Naive thymus-derived CD4-positive, alpha-beta T cell (primary cell): ENCODE results near the gene DISP3. TPM values are rescaled to one million over a fixed set of nuclear protein-coding genes. Genes with fewer than 3 reads are reported as not detected.

ENCODE experiments used
- ATAC-seq: fragments of 150-1000 bp; cut with Tn5 transposase; 2 replicates; pipeline ENCODE4 v1.10.0; 2021; ENCODE audit warnings: mild to moderate bottlenecking, moderate library complexity
- CTCF ChIA-PET: fragments of 350-600 bp; sonication (Branson Sonifier 250); formaldehyde crosslinking; loops from one replicate; lab custom pipeline; 2021; ENCODE audit warnings: antibody characterized with exemption; lab: Charles Lee
- POLR2A ChIA-PET: fragments of 350-600 bp; sonication (Branson Sonifier 250); formaldehyde crosslinking; loops from one replicate; lab custom pipeline; 2021; ENCODE audit warnings: antibody characterized with exemption, inconsistent platforms; lab: Charles Lee
- DNase-seq, 9 donors: peaks; one replicate each; pipeline versions ENCODE4 v3.0.0 to v3.0.0-alpha.2; 2020 to 2022; ENCODE audit warnings: mixed read lengths in 1 of 9
- H3K27ac ChIP-seq: one replicate; pipeline ENCODE4 v1.7.0; 2013; ENCODE audit warnings: mild to moderate bottlenecking, low read depth, low read length, moderate library complexity
- H3K27me3 ChIP-seq, 2 donors: one replicate each; pipeline ENCODE4 v1.7.0; 2013; ENCODE audit warnings: low read length in 2 of 2, mild to moderate bottlenecking in 2 of 2, moderate library complexity in 2 of 2; ENCODE audit not compliant: control insufficient read depth in 2 of 2, insufficient read depth in 2 of 2
- H3K36me3 ChIP-seq, 3 experiments: 1 replicate in 2 of 3; 2 replicates in 1 of 3; pipeline ENCODE4 v1.7.0; 2013; ENCODE audit warnings: low read length in 3 of 3, mild to moderate bottlenecking in 3 of 3, moderate library complexity in 1 of 3; ENCODE audit not compliant: insufficient read depth in 3 of 3, control insufficient read depth in 2 of 3
- H3K4me1 ChIP-seq, 2 donors: one replicate each; pipeline ENCODE4 v1.7.0; 2013; ENCODE audit warnings: low read length in 2 of 2, mild to moderate bottlenecking in 2 of 2, moderate library complexity in 1 of 2; ENCODE audit not compliant: control insufficient read depth in 2 of 2, insufficient read depth in 2 of 2
- H3K4me3 ChIP-seq: 2 replicates; pipeline ENCODE4 v1.7.0; 2013; ENCODE audit warnings: mild to moderate bottlenecking, low read length
- H3K9me3 ChIP-seq, 3 experiments: 1 replicate in 2 of 3; 2 replicates in 1 of 3; pipeline ENCODE4 v1.7.0; 2013; ENCODE audit warnings: low read length in 3 of 3; ENCODE audit not compliant: control insufficient read depth in 2 of 3
- H3K27ac Mint-ChIP-seq, 9 donors: one replicate each; pipeline ENCODE4 v1.8.0; 2020 to 2022; ENCODE audit warnings: mixed read lengths in 9 of 9, mild to moderate bottlenecking in 8 of 9, moderate library complexity in 5 of 9, inconsistent platforms in 2 of 9
- H3K27me3 Mint-ChIP-seq, 5 donors: one replicate each; pipeline ENCODE4 v1.8.0; 2021 to 2022; ENCODE audit warnings: mixed read lengths in 5 of 5, mild to moderate bottlenecking in 1 of 5
- H3K36me3 Mint-ChIP-seq, 5 donors: one replicate each; pipeline ENCODE4 v1.8.0; 2020 to 2022; ENCODE audit warnings: mixed read lengths in 5 of 5, mild to moderate bottlenecking in 3 of 5, inconsistent platforms in 1 of 5
- H3K4me1 Mint-ChIP-seq, 7 donors: one replicate each; pipeline ENCODE4 v1.8.0; 2020 to 2022; ENCODE audit warnings: mixed read lengths in 7 of 7, mild to moderate bottlenecking in 3 of 7, inconsistent platforms in 1 of 7
- H3K4me3 Mint-ChIP-seq, 10 donors: one replicate each; pipeline ENCODE4 v1.8.0; 2020 to 2022; ENCODE audit warnings: mild to moderate bottlenecking in 10 of 10, mixed read lengths in 10 of 10, moderate library complexity in 6 of 10, inconsistent platforms in 2 of 10
- H3K9me3 Mint-ChIP-seq, 11 donors: one replicate each; pipeline ENCODE4 v1.8.0; 2020 to 2022; ENCODE audit warnings: mixed read lengths in 11 of 11, mild to moderate bottlenecking in 4 of 11, inconsistent platforms in 1 of 11, moderate library complexity in 1 of 11
- intact Hi-C, 2 donors: fragments of 100-400 bp; cut with micrococcal nuclease; formaldehyde crosslinking; loops; one replicate each; pipeline ENCODE4 v1.15.1; 2023
- polyA plus RNA-seq, 2 donors: library from polyadenylated mRNA; unstranded; fragments of 300-500 nt; fragmentation: Illumina TruSeq; gene quantifications; one replicate each; pipeline ENCODE4 v1.2.3, GENCODE V29; 2021
- total RNA-seq, 6 experiments: library from RNA in 5 of 6; stranded (reverse) in 5 of 6; gene quantifications; 1 replicate in 5 of 6; 2 replicates in 1 of 6; pipeline ENCODE4 v1.2.3 and lab custom pipeline; 2021 to 2026

Gene DISP3
- total and polyA plus RNA-seq, 7 experiments from 2014 or later: 0.14 to 0.95 (median 0.46) TPM

GRCh38 chr1:11447903-11448302 lies 31.1 kb upstream of the DISP3 start:
- no peak for ATAC-seq
- H3K4me3 Mint-ChIP-seq: no peak overlapping the region
- H3K36me3 ChIP-seq: no peaks in the 10 kb centered on the region
- CTCF ChIA-PET: no interaction called here
- H3K9me3 ChIP-seq: no peaks in the 10 kb centered on the region
- DNase-seq: no peak
- no peak overlapping the region for H3K4me3 ChIP-seq
- H3K27me3 Mint-ChIP-seq: peaks cover 0 to 7% (median 5%) of the 10 kb centered on the region in 5 donors
- POLR2A ChIA-PET: no interaction called here
- peaks cover 0 to 11% (median 0%) of the 10 kb centered on the region in 7 donors for H3K4me1 Mint-ChIP-seq
- no peaks in the 10 kb centered on the region for H3K4me1 ChIP-seq
- H3K27ac Mint-ChIP-seq: no peak overlapping the region
- no peaks in the 10 kb centered on the region for H3K9me3 Mint-ChIP-seq
- H3K27me3 ChIP-seq: no peaks in the 10 kb centered on the region
- H3K36me3 Mint-ChIP-seq: no peaks in the 10 kb centered on the region
- no peak overlapping the region for H3K27ac ChIP-seq
- intact Hi-C loops: no loop called here

DNA sequence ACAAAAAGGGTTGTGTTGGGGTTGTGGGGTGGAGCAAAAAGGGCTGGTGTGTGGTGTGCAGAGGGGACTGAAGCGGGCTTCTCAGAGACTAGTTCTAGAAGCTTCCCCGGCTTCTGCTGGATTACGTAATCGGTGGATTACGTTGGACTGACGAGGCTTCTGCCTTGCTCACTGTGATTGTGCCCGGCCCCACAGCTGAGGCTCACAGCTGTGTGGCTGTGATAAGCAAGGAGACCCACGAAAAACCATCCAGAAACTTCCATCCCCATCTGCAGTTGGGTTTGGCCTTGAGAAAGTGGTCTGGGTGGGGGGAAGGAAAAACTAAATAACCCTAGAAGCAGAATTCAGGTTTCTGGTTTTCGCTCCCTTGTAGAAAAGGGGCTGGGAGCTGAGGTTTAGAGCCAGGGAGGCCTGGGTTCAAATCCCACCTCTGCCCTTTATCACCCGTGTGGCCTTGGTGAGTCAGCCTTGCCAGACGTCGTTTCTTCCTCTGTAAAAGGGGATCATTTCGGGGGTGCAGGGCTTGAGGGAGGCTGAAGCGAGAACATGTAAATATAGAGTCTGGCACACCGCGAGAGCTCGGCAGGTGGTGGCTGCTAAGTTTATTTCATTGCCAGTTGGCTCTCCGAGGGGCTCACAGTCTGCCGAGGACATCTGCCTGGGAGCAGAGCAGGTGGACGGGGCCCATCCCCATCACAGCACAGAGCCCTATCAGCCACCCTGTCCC lies 30.4 kb upstream of the DISP3 start:
- intact Hi-C loops: no loop called here
- Mint-ChIP-seq H3K27me3 (peaks cover 0 to 7% (median 5%) of the 10 kb centered on the region in 5 donors), H3K9me3 (no peaks in the 10 kb centered on the region), H3K36me3 (no peaks in the 10 kb centered on the region), H3K4me1 (peaks cover 0 to 11% (median 0%) of the 10 kb centered on the region in 7 donors), H3K4me3 (no peak overlapping the region), H3K27ac (no peak overlapping the region)
- no peaks in the 10 kb centered on the region for H3K27me3 ChIP-seq
- H3K4me3 ChIP-seq: no peak overlapping the region
- ATAC-seq: no peak
- no peaks in the 10 kb centered on the region for H3K4me1 ChIP-seq
- no peak for DNase-seq
- no peak overlapping the region for H3K27ac ChIP-seq
- POLR2A ChIA-PET: no interaction called here
- no peaks in the 10 kb centered on the region for H3K9me3 ChIP-seq
- CTCF ChIA-PET: no interaction called here
- no peaks in the 10 kb centered on the region for H3K36me3 ChIP-seq

DNA sequence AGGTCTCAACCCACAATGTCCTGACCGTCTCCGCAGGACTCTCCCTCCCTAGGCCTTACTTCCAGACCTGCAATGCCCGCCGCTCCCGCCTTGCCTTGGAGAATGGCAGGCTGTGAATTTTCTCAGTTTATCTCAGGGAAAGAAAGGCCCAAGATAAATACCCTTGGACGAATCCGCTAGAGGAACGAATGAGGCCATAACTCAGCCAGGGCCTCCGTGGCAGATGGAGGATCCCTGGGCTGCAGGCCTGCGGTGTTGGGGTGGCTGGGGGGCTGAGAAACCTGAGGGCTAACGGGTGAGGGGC lies 29.9 kb upstream of the DISP3 start:
- DNase-seq: no peak
- no peak overlapping the region for H3K27ac ChIP-seq
- ChIA-PET CTCF (no interaction called here), POLR2A (no interaction called here)
- no peaks in the 10 kb centered on the region for H3K4me1 ChIP-seq
- no peaks in the 10 kb centered on the region for H3K36me3 Mint-ChIP-seq
- H3K27me3 Mint-ChIP-seq: peaks cover 0 to 7% (median 5%) of the 10 kb centered on the region in 5 donors
- no peaks in the 10 kb centered on the region for H3K36me3 ChIP-seq
- H3K4me3 Mint-ChIP-seq: no peak overlapping the region
- no peaks in the 10 kb centered on the region for H3K9me3 ChIP-seq
- no peak overlapping the region for H3K27ac Mint-ChIP-seq
- H3K27me3 ChIP-seq: no peaks in the 10 kb centered on the region
- no peak overlapping the region for H3K4me3 ChIP-seq
- ATAC-seq: no peak
- intact Hi-C loops: no loop called here
- peaks cover 0 to 11% (median 0%) of the 10 kb centered on the region in 7 donors for H3K4me1 Mint-ChIP-seq
- no peaks in the 10 kb centered on the region for H3K9me3 Mint-ChIP-seq

DNA sequence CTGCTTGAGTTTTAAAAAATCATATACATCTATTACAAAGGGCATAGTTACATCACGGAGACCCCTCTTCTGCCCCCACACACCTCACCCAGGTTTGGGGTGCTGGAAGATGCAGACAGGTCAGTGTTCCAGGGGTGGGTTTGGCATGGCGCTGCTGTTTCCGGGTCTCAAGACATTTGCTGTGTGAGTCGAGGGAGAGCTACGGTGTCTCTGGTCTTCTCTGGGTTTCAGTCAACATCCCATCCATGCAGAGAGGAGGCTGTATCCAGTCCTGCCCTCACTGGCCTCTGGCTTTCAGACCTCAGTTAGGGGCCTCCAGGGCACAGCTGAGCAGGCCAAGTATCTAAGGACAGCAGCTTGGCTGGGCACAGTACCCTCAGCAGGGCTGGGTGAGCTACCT lies 28.6 kb upstream of the DISP3 start:
- no peak overlapping the region for H3K27ac Mint-ChIP-seq
- DNase-seq (no peak), ATAC-seq (no peak)
- no peak overlapping the region for H3K4me3 Mint-ChIP-seq
- peaks cover 0 to 5% (median 3%) of the 10 kb centered on the region in 7 donors for H3K4me1 Mint-ChIP-seq
- H3K9me3 Mint-ChIP-seq: peaks cover 0 to 2% (median 0%) of the 10 kb centered on the region in 11 donors
- ChIA-PET POLR2A (no interaction called here), CTCF (no interaction called here)
- Histone ChIP-seq H3K4me3 (no peak overlapping the region), H3K36me3 (no peaks in the 10 kb centered on the region), H3K27me3 (no peaks in the 10 kb centered on the region), H3K27ac (no peak overlapping the region), H3K9me3 (no peaks in the 10 kb centered on the region), H3K4me1 (no peaks in the 10 kb centered on the region)
- intact Hi-C loops: no loop called here
- peaks cover 0 to 7% (median 1%) of the 10 kb centered on the region in 5 donors for H3K27me3 Mint-ChIP-seq
- H3K36me3 Mint-ChIP-seq: no peaks in the 10 kb centered on the region

- no peak for DNase-seq
- CTCF ChIA-PET: no interaction called here
- POLR2A ChIA-PET: no interaction called here
- Histone ChIP-seq H3K4me1 (peaks cover 0 to 21% of the 10 kb centered on the region in 2 donors), H3K27ac (no peak overlapping the region), H3K36me3 (no peaks in the 10 kb centered on the region), H3K27me3 (no peaks in the 10 kb centered on the region), H3K9me3 (no peaks in the 10 kb centered on the region), H3K4me3 (no peak overlapping the region)
- no peaks in the 10 kb centered on the region for H3K36me3 Mint-ChIP-seq
- intact Hi-C loops: no loop called here
- H3K9me3 Mint-ChIP-seq: peaks cover 0 to 2% (median 0%) of the 10 kb centered on the region in 11 donors
- peaks cover 0 to 10% (median 0%) of the 10 kb centered on the region in 5 donors for H3K27me3 Mint-ChIP-seq
- H3K4me3 Mint-ChIP-seq: peak overlapping the region in 1 of 10 donors; percentile 48
- peaks cover 0 to 32% (median 21%) of the 10 kb centered on the region in 7 donors for H3K4me1 Mint-ChIP-seq
- no peak overlapping the region for H3K27ac Mint-ChIP-seq
- no peak for ATAC-seq
Observed at GRCh38 chr1:11453742-11454491, 25.0 kb upstream of the DISP3 start.

- Mint-ChIP-seq H3K27ac (peak overlapping the region in 3 of 9 donors; percentile 3 to 68 (median 51)), H3K4me3 (peak overlapping the region in 6 of 10 donors; percentile 55 to 77 (median 60)), H3K36me3 (no peaks in the 10 kb centered on the region), H3K4me1 (peaks cover 0 to 36% (median 26%) of the 10 kb centered on the region in 7 donors), H3K27me3 (peaks cover 0 to 15% (median 0%) of the 10 kb centered on the region in 5 donors), H3K9me3 (peaks cover 0 to 2% (median 0%) of the 10 kb centered on the region in 11 donors)
- no peak for DNase-seq
- no peak overlapping the region for H3K4me3 ChIP-seq
- intact Hi-C loops: no loop called here
- H3K4me1 ChIP-seq: peaks cover 0 to 21% of the 10 kb centered on the region in 2 donors
- H3K36me3 ChIP-seq: no peaks in the 10 kb centered on the region
- no peaks in the 10 kb centered on the region for H3K9me3 ChIP-seq
- H3K27me3 ChIP-seq: no peaks in the 10 kb centered on the region
- ChIA-PET POLR2A (no interaction called here), CTCF (no interaction called here)
- no peak overlapping the region for H3K27ac ChIP-seq
- no peak for ATAC-seq
Observed at GRCh38 chr1:11455967-11456570, 22.9 kb upstream of the DISP3 start.
